ENCODE data around the gene AFTPH. TPM values are rescaled to one million over a fixed set of nuclear protein-coding genes. Genes with fewer than 3 reads are reported as not detected.

AFTPH gene
- total RNA-seq, 1 donor from 2014 or later: 22.2 TPM

DNA sequence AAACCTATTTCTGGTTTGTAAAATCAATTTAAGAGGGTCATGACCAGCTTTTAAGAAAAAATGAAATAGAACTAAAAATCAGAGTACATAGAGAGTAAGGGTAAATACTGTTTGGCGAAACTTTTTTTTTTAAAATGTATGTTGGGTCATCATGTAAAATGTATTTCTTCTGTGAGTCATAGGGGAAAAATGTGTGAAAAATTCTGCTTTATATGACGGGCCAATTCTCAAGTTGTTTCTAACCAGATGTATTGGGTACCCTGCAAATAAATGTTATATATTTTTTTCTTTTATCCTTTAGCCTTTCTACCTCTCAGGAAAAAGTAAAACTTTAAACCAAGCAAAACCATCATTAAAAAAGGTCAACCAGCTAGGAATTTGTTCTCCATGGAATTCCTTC, 13.9 kb downstream of the AFTPH start:
- peaks cover 13% of the 10 kb centered on the region for H3K4me1 Mint-ChIP-seq
- no peak for DNase-seq (ENCODE audit: low spot score in 2 of 2, unreplicated experiment in 2 of 2)
- no peaks in the 10 kb centered on the region for H3K36me3 Mint-ChIP-seq
- no peak overlapping the region for H3K27ac Mint-ChIP-seq
- no peak overlapping the region for H3K4me3 Mint-ChIP-seq
- H3K27me3 Mint-ChIP-seq (ENCODE audit: low read depth): no peaks in the 10 kb centered on the region
- TF ChIP-seq CTCF (IDR thresholded peaks at IDR 0.05; ENCODE audit: unreplicated experiment): no peak
- no peaks in the 10 kb centered on the region for H3K9me3 Mint-ChIP-seq

DNA sequence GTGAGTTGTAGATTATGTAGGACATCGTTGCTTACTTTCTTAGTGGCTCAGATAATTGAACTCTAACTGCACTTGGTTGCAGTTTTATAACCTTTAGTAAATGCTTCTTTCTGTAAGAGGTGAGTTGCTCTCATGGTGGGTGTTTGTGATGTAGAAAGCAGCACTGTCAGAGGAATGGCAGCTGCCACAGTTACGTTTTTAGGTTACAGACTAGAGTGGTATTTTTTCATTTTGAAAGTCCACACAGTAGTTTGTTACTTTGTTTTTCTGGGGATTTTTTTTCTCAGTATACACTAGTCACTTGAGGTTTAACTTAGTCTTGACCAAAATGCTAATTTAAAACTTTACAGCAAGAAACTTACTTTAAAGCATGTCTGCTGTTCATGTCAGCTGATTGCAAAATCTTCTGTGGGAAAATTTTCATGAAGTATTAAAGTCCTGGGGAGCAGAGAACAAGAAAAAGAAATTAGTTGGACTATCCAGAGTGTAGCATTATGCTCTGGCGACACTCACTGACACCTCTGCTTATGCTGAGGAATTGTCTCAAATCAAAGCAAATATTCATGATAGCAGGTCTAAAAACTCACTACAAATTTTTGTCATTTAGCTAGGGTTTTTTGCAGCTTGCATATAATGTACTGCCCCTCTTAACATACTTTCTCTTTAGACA, 14.8 kb downstream of the AFTPH start:
- Mint-ChIP-seq H3K9me3 (no peaks in the 10 kb centered on the region), H3K27ac (no peak overlapping the region), H3K36me3 (no peaks in the 10 kb centered on the region), H3K4me1 (peaks cover 13% of the 10 kb centered on the region), H3K4me3 (no peak overlapping the region), H3K27me3 (ENCODE audit: low read depth) (no peaks in the 10 kb centered on the region)
- no peak for TF ChIP-seq CTCF (IDR thresholded peaks at IDR 0.05; ENCODE audit: unreplicated experiment)
- DNase-seq (ENCODE audit: low spot score in 2 of 2, unreplicated experiment in 2 of 2): no peak

DNA sequence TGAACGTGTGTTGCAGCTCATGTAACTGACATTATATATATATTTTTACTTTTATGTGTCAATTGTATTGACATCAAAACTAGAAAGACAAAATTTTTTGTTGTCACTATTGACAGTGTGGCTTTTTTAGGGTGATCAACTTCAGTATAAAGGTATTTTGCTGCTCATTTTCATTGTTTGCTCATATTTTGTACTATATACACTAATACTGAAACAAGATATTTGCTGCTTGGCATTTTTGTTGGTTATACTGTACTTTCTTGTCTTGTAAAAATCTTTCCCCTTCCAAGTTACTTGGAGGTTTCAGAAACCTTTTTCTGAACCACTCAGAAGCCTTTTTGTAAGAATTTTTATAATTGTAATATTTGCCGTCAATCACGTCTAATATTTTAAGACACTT, 16.5 kb downstream of the AFTPH start:
- DNase-seq (ENCODE audit: low spot score in 2 of 2, unreplicated experiment in 2 of 2): no peak
- H3K4me1 Mint-ChIP-seq: peaks cover 9% of the 10 kb centered on the region

GRCh38 chr2:64541547-64541946, 17.4 kb downstream of the AFTPH start:
- H3K27me3 Mint-ChIP-seq (ENCODE audit: low read depth): no peaks in the 10 kb centered on the region
- peaks cover 5% of the 10 kb centered on the region for H3K4me1 Mint-ChIP-seq
- no peak overlapping the region for H3K4me3 Mint-ChIP-seq
- H3K9me3 Mint-ChIP-seq: no peaks in the 10 kb centered on the region
- H3K27ac Mint-ChIP-seq: no peak overlapping the region
- H3K36me3 Mint-ChIP-seq: no peaks in the 10 kb centered on the region
- no peak for TF ChIP-seq CTCF (IDR thresholded peaks at IDR 0.05; ENCODE audit: unreplicated experiment)
- DNase-seq (ENCODE audit: low spot score in 2 of 2, unreplicated experiment in 2 of 2): no peak

More for the DNA sequence above, 16.5 kb downstream of the AFTPH start:
- Mint-ChIP-seq H3K4me3 (no peak overlapping the region), H3K36me3 (no peaks in the 10 kb centered on the region), H3K27ac (no peak overlapping the region), H3K9me3 (no peaks in the 10 kb centered on the region), H3K27me3 (ENCODE audit: low read depth) (no peaks in the 10 kb centered on the region)
- no peak for TF ChIP-seq CTCF (IDR thresholded peaks at IDR 0.05; ENCODE audit: unreplicated experiment)

DNA sequence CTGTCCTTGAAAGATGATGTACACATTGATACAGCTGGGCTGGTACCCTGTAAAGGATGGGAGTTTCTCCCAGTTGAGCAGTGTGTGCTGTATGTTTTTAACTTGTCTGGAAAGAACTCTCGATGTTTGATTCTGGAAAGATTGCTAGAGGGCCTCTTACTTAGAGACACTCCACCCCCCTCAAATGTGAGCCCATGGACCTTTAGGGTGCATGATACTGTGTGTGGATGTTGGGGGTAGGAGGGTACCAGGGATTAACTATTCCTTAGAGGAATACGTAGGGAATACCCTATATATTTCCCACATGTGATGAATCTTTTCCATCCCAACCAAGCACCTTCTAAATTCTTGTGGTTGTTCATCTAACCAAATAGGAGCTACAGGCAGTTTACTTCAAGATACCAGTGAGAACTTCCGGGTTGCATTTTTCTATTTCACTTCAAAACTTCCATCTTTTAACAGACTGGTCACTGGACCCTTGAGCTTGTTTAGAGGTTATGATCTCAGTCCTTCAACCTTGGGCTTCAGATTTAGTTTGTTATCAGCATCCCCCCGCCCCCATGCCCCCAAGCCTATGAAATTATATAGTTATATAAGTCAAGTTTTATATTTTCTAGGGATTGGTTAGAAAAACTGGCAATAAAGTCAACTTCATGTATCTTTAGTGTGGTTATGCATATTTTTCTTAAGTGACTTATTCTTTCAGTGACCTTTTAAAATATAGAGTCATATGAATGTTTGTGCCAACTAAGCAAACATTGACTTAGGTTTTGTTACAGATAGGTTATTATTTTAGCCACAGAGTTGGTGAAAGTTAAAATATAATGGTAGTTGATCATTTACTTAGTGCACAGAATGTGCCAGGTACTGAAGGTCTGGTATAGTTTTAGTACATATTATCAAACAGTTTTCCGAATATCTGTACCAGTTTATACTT, 18.2 kb downstream of the AFTPH start:
- no peak overlapping the region for H3K4me3 Mint-ChIP-seq

More for the DNA sequence above, 18.2 kb downstream of the AFTPH start:
- Mint-ChIP-seq H3K36me3 (no peaks in the 10 kb centered on the region), H3K27ac (no peak overlapping the region), H3K4me1 (peaks cover 5% of the 10 kb centered on the region), H3K9me3 (no peaks in the 10 kb centered on the region), H3K27me3 (ENCODE audit: low read depth) (no peaks in the 10 kb centered on the region)
- no peak for DNase-seq (ENCODE audit: low spot score in 2 of 2, unreplicated experiment in 2 of 2)
- TF ChIP-seq CTCF (IDR thresholded peaks at IDR 0.05; ENCODE audit: unreplicated experiment): no peak

Measured in mesothelial cell of epicardium (in vitro differentiated cells).